ENCODE results near the gene MYNN.

Gene MYNN

GRCh38 chr3:169827712-169828111, 54.5 kb downstream of the MYNN start:
- no peak for DNase-seq (ENCODE audit: low read depth in 2 of 2)

GRCh38 chr3:169835533-169835932, 62.3 kb downstream of the MYNN start:
- no peak for DNase-seq (ENCODE audit: low read depth in 2 of 2)

- no peak for DNase-seq (ENCODE audit: low read depth in 2 of 2)
These were observed 63.1 kb downstream of the MYNN start for GRCh38 chr3:169836078-169836941.

GRCh38 chr3:169836942-169837275, 63.7 kb downstream of the MYNN start:
- no peak for DNase-seq (ENCODE audit: low read depth in 2 of 2)

- no peak for DNase-seq (ENCODE audit: low read depth in 2 of 2)
These were observed 65.4 kb downstream of the MYNN start for GRCh38 chr3:169838511-169839030.

Measured in stimulated activated CD4-positive, alpha-beta T cell treated with anti-CD3 and anti-CD28 coated beads, Interleukin-1b, Interleukin-23, amount 100 ng/mL, for 1 hour (primary cell).